Hepatocyte (in vitro differentiated cells): ENCODE data around the gene FAM120B.

Experiments
- CTCF ChIP-seq: fragments of 200-600 bp; sonication (generic); IDR thresholded peaks from 2 replicates; pipeline ENCODE4 v1.5.1; 2016; ENCODE audit warnings: antibody characterized with exemption, mild to moderate bottlenecking; ENCODE audit not compliant: poor library complexity
- EZH2 ChIP-seq: fragments of 200-600 bp; sonication (generic); IDR thresholded peaks from 2 replicates; pipeline ENCODE4 v1.6.1; 2016; ENCODE audit warnings: antibody characterized with exemption, mild to moderate bottlenecking, borderline replicate concordance

DNA sequence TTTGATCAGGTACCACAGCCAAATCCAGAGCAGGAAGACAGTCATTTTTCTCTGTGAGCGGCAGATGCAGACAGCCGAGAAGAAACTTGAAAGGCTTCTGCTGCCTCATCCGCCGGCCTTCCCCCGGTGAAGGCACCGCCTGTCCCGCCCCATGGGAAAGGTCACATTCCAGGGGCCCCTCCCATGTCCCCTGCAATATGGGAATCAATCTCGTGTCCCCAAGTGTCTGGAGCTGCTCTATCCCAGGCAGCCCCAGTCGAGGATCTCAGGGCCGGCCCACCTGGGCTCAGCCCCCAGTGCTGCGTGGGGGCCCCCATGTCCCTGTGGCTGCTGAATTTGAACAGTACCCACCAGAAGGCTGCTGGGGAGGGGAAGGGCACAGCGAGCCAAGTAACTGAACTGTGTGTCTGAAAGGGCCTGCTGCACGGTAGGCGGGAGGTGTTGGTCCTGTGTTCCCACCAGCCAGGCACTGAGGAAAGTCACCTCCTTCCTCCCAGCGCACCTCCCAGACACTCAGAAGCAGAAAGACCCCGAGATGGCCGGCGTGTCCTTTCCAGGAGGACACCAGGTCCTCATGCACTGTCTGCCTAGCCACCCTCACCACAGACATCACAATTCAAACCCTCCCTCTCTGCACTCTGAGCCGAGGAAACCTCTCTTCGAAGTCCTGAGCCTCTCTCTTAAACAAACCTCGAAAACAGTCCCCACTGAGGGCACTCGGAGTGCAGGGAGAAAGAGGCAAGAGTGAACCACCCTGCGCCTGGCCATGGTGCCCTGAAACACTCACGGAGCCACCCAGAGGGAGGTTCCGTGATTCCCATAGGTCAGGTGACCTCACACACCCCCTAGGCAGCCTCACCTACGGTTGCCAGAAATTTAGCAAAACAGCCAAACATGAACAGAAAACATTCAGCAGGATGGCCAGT is 147.3 kb downstream of the FAM120B start:
- TF ChIP-seq CTCF: no peak
- TF ChIP-seq EZH2: no peak
